Choroid plexus epithelial cell (primary cell): ENCODE results near the gene ZNF341.

Experiments used
- DNase-seq: peaks from one replicate; pipeline ENCODE4 v3.0.0-alpha.2; 2010; ENCODE audit warnings: low read depth
- H3K4me3 ChIP-seq: 2 replicates; pipeline ENCODE4 v1.5.1; 2011; ENCODE audit warnings: low read depth, mild to moderate bottlenecking, control low read depth, low read length, moderate library complexity
- TF ChIP-seq, protein P1 (sequence below): conservative IDR thresholded peaks from 2 replicates; pipeline ENCODE4 v1.5.1; 2011; ENCODE audit warnings: low read depth, mild to moderate bottlenecking, control low read depth, inconsistent platforms, low read length, moderate library complexity

Gene ZNF341

DNA sequence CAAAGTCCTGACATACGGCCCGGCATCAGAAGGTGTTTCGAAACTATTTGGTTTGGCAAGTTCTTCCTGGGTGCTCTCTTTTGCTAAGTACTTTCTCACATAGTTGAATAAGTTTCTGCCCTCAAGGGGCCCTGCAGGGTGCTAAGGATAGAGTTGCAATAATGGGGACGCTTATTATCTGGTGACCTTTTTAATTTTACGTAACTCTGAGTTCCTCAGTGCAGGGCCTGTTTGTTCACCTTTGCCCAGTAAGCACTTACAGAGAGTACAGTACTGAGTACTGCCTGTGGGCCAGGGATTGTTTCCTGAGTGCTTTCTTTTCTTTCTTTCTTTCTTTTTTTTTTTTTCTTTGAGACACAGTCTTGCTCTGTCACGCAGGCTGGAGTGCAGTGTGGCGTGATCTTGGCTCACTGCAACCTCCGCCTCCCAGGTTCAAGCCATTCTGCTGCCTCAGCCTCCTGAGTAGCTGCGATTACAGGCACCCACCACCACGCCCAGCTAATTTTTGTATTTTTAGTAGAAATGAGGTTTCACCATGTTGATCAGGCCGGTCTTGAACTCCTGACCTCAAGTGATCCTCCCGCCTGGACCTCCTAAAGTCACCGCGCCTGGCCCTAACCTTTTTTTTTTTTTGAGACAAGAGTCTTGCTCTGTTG, 7.2 kb upstream of the ZNF341 start:
- H3K4me3 ChIP-seq, result no peak overlapping the region
- DNase-seq, result peak; percentile 60
- TF ChIP-seq, protein P1, sequence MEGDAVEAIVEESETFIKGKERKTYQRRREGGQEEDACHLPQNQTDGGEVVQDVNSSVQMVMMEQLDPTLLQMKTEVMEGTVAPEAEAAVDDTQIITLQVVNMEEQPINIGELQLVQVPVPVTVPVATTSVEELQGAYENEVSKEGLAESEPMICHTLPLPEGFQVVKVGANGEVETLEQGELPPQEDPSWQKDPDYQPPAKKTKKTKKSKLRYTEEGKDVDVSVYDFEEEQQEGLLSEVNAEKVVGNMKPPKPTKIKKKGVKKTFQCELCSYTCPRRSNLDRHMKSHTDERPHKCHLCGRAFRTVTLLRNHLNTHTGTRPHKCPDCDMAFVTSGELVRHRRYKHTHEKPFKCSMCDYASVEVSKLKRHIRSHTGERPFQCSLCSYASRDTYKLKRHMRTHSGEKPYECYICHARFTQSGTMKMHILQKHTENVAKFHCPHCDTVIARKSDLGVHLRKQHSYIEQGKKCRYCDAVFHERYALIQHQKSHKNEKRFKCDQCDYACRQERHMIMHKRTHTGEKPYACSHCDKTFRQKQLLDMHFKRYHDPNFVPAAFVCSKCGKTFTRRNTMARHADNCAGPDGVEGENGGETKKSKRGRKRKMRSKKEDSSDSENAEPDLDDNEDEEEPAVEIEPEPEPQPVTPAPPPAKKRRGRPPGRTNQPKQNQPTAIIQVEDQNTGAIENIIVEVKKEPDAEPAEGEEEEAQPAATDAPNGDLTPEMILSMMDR, result no peak

DNA sequence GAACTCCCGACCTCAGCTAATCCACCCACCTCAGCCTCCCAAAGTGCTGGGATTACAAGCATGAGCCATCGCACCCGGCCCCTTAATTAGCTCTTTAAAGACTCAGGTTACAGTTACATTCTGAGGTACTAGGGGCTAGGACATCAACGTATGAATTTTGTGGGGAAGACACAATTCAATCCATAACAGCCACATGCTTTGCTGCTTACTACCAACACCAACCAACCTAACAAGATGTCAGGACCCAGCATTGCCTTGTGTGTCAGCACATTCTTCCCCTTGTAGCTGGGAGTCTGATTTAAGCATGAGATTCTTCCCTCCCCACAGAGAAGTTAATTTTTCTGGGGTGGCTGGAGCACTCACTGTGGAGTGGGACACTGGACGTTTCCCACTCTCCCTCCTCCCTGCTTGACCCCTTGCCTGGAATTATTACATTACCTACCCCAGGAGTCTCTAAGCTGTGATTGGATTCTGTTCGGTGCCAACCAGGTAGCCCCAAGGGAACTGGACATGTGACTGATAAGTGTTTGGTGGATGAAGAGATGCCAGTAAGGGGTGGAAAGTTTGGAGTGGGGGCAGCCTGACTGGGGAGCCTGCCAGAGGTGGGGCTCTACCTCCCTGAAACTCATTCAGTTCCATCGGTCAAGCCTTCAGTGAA, 6.1 kb upstream of the ZNF341 start:
- no peak overlapping the region for H3K4me3 ChIP-seq
- TF ChIP-seq, protein P1, result no peak
- peak; percentile 23 for DNase-seq

DNA sequence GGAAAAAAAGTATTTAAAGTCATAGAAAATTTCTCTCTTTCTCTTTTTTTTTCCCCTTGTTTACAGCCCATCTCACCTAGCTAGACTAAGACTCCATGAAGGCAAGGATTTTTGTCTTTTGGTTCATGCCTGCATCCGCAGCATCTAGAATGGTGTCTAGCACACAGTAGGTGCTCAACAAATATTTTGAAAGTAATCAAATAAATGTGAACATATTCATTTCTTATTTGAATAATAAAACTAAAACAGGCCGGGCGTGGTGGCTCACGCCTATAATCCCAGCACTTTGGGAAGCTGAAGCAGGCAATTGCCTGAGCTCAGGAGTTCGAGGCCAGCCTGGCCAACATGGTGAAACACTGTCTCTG, 4.7 kb upstream of the ZNF341 start:
- DNase-seq, result no peak
- H3K4me3 ChIP-seq, result no peak overlapping the region
- TF ChIP-seq, protein P1, result no peak

DNA sequence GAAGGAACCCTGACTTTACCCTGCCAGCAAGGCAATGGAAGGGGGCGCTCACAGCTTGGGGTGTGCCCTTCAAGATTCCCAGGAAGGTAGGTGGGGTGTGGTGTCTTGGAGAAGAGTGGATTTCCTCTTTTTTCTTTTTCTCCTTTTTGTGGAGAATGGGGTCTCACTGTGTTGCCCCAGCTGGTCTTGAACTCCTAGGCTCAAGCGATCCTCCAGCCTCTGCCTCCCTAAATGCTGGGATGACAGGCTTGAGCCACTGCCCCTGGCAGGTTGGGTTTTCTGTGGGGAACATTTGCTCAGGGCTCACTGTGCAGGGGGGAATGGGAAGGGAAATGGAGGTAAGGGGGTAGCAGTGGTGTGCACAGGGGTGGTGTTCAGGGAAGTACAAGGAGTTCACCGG, 4.0 kb upstream of the ZNF341 start:
- no peak overlapping the region for H3K4me3 ChIP-seq
- TF ChIP-seq, protein P1, result no peak
- DNase-seq, result no peak

DNA sequence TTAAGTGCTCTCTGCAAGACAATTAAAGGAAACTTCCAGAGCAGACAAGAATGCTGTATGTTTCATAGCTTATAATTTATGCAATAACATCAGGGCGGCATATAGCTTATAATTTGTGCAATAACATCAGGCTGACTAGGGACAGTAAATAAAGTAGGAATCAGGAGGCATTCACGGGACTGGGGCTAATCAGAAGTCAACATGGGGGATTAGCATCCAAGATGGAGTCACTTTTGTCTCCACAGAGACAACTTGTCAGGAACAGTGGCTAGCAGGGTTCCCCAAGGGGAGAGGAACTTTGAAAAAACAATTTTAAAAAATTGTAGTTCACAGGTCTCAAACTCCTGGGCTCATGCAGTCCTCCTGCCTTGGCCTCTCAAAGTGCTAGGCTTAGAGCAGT, 3.3 kb upstream of the ZNF341 start:
- TF ChIP-seq, protein P1, result no peak

DNA sequence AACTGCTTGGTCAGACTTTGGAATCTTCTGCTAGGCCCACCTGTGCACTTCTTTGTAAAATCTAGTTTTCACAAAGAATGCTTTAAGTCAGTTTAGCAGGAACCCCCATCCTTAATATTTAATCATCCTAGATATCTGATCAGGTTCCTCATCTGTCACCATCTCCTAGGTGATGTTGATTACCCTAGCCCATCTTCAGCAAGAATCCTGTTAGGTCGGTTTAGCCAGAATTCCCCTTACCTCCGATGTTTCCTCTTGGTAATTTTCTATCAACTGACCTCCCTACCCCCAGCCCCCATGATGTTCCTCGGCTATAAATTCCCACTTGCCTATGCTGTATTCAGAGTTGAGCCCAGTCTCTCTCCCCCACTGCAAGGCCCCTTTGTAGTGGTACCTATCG, 2.7 kb upstream of the ZNF341 start:
- H3K4me3 ChIP-seq, result no peak overlapping the region
- TF ChIP-seq, protein P1, result no peak
- DNase-seq, result no peak

More for the DNA sequence above, 3.3 kb upstream of the ZNF341 start:
- no peak overlapping the region for H3K4me3 ChIP-seq
- DNase-seq, result no peak
